GM20431 (cell line): ENCODE measurements around the gene CIB4.

Experiments
- in situ Hi-C: fragments of 300-500 bp; cut with MseI, MboI; formaldehyde crosslinking; loops from one replicate; pipeline ENCODE4 v1.15.0; 2020; ENCODE audit warnings: low sequenced_read_pairs; ENCODE audit not compliant: unreplicated experiment

CIB4 gene

DNA sequence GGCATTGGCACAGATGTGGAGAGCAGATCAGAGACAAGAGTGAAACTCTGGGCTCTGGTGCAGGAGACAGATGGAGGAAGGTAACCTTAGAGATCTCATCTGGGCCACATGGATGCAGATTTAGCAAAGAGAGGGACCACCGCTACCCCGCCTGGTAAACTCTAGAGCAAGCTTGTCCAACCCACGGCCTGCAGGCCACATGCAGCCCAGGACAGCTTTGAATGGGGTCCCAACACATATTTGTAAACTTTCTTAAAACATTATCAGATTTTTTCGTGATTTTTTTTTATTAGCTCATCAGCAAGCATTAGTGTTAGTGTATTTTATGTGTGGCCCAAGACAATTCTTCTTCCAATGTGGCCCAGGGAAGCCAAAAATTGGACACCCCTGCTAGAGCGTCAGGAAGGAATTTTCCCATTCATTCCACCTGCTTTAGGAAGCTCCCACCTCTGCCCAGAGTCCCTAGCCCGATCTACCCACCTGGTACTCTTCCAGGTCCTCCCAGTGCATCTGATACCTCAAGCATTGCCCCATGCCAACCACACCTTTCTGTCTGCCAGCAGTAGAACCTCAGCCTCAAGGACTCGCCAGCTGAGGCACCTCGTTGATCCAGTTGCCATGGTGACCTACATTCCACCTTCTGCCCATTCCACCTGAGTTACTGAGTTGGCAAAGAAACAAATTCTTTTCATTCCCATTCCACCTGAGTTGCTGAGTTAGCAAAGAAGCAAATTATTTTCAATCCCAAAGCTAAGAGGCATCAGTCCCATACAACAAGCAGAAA lies at the start of gene CIB4:
CIB4 (minus strand) TSS at position 586 of the 784 bp plus-strand sequence; CDS start at position 534, 52 bp downstream.
- in situ Hi-C loops = no loop called here

DNA sequence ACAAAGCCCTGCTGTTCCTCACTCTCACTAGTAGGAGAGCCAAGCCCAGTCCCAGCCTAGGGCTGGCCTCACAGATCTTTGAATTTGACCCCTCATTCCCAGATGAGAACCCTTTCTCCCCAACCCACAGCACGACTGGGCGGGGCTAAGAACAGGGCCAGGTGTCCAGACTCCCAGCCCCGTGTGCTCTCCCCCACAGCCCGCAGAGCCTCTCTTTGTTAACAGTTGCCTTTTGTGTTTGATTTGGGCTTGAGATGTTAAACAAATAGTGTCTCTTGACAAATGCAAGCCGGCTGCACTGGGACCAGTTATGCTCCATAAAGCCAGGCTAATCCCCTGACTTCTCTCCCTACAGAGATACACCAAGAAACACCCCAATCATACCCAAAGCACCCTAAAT lies 46.6 kb upstream of the CIB4 start:
- in situ Hi-C loops = no loop called here

DNA sequence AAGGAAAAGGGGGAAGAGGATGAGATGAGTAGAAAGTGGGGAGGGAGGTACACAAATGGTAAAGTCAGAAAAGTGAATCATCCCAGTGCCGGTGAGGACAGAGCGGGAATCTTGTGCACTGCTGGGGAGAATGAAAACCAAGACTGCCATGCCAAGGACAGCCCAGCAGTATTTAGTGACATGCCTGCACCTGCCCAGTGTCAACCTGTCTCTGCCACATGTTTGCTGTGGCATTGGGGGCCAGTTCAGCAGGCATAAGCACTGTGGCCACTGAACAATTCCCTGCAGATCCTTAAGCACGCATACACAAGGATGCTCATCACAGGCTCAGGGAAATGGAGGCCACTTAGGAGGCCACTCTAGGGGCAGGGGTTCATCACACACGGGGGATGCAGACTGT lies 46.2 kb upstream of the CIB4 start:
- in situ Hi-C loops = no loop called here

DNA sequence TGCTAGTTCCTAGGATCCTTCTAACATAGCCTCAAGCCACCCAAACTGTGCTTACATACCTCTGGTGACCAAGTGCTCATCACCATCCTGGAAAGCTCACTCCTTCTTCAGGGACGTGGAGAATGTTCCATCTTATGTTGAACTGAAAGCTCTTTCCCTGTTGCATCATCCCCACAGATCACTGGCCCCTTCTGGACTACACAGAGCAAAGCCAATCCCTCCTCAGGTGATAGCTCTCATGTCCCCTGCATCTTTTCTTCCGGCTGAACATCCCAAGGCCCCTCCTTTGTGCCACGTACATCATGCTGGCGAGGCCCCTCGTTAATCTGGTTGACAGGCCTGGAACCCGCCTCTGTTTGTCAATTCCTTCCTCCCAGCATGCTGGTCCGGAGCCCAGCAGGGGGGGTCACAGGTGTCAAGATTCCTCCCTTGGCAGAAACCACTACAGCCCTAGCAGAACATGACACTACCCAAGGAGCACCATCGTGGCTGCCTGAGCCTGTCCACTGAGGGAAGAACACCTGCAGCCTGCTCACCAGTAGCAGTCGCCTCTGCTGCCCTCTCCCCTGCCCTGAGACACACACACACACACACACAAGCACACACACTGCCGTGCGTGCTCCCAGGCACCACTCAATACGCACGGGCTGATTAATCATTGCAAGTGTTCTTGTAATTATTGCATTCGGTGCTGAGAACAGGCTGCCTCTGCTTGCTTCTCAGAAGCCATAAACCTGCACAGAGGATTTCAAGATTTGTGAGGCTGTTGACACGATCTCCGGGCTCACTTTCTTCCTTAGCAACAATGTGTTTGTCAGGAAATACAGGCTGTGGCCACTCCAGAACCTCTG lies 45.0 kb upstream of the CIB4 start:
- in situ Hi-C loops = no loop called here

DNA sequence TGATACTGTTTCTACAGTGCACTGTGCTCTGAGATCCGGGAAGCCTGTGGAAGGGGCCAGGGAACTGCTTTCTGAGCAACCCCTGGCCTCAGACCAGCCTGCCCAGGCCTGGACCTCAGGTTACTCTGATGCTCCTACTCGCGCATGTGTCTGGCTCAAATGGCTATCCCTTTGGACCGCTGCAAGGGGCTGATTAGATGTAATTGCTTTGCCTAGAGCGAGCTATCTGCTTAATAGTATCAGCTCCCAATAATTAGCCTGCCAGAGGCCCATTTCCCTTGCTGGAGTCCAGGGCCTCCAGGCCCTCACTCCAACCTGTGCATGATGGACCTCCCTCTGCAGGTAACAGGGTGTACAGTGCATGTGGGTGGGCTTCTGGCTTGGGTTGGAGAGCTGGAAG lies 44.2 kb upstream of the CIB4 start:
- in situ Hi-C loops = no loop called here

DNA sequence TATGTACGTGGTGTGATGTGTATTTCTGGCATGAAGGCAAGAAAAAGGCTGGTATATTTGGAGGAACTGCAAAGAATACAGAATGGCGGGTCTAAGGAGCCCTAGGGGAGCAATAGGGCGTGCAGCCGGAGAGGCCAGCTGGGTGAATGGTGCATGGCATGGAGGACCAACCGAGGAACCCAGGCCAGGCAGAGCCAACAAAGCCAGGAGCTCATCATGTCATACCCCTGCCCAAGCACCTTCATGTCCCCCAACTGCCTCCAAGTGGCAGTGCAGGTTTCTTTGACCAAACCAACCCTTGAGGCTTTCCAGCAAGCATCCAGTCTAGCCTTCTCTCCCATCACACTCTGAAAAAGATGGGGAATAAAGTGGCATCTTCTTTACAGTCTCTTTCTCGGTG lies 42.4 kb upstream of the CIB4 start:
- in situ Hi-C loops = no loop called here

DNA sequence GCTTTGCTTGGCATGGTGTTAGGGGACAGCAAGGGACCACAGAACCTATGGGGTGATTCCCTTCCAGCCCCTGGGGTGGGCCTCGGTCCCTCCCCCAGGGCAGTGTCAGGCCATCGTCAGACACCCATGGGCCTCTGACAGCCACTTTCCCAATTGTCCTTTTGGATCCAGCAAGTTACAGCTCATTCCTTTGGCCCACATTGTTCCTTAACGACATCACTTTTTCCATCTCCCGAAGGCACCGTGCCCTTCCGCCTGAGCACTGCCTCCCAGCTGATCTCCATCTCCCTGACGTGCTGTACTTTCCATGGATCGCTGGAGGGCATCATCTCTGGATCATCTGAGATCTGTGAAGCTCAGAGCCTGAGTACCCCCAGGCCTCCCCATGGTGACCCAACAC lies 41.0 kb upstream of the CIB4 start:
- in situ Hi-C loops = no loop called here

DNA sequence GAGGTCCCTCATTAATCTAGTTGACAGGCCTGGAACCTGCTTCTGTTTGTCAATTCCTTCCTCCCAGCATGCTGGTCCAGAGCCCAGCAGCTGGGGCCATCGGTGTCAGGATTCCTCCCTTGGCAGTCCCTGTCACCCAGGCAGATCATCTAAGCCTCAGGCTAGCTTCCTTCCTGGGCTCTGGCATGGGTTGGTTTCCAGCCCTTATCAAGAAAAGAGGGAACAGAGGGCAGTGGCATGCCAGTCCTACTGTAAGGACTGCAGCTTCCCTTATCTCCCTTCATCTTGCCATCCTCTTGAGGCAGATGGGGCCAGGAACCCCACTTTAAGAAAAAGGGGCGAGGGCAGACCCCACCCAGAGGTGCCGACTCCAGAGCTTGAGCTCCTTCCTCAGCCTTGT lies 40.5 kb upstream of the CIB4 start:
- in situ Hi-C loops = no loop called here

DNA sequence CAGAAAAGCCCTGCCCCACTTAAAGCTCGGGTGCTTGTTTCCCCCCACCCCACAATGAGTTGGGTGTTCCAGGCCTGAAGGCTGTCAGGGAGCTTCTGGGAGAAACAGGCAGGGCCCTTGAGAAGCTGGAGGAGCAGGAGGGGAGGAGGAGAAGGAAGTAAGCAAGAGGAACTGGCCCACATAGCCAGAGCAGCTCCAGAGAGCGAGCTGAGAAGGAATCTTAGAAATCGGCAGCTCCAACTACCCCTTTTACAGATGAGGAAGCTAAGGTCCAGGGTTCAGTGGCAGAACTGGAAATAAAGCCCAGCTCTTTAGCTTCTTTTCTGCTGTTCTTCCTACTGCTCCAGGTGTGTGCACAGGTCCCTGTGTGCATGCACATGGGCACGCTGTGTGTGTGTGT lies 38.7 kb upstream of the CIB4 start:
- in situ Hi-C loops = no loop called here

DNA sequence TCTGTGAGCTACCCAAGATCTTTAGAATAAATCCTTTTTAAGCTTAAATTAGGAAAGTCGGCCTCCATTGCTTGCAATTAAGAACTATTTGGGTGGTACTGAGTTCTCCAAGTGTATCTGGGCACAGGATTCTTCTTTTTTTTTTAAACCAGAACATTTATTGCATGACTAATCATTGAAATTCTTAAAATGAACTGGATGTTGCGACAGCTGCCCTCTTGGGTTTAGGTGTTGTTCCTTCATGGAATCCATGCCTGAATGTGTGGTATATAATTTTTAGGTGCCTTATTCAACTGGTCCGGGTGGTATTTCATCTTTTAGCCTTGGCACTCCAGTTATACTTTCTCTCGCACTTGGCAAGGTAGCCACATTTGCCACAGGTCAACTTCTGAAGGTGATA lies 36.9 kb upstream of the CIB4 start:
- in situ Hi-C loops = no loop called here

DNA sequence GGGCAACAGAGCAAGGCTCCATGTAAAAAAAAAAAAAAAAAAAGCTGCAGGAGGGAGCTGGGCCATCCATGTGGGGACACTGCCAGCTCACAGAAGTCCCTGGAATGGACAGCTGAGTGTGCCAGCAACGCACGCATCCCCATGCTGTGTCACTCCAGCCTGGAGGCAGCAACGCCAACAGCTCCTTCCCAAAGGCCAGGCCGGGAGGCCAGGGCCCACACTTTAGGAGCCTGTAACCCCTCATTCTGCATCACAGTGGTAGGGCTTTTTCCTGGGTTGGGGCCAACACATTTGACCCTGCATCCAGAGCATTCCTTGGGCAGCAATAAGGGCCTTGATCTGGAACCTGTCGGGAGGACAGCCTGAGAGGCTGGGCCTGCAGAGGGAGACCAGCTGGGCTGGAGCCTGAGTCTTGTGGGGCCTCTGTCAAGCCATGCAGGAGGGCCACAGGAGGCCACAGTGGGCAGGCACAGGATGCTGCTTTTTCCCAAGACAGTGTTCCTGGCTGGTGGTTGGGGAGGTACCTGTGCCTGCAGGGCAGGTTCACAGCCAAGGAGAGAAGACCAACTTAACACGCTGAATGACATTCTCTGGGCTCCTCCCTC lies 34.6 kb upstream of the CIB4 start:
- in situ Hi-C loops = no loop called here

DNA sequence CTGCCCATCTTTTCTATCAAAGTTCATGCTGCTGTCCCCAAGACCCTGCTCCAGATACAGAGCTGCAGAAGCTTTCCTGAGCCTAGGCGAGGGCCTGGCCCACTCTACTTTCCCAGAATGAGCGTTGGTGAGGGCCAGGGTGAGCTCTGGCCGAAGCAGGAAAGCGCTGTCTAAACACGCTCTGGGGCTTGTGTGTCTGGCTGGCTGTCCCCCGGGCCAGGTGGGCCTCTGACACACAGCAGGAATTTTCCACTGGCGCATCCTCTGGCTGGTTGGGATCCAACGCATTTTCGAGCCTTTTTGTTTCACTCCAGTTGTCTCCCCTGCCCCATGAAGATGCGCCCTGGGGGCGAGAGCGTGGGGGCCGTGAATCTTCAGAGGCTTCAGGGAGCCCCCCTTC lies 33.6 kb upstream of the CIB4 start:
- in situ Hi-C loops = no loop called here

DNA sequence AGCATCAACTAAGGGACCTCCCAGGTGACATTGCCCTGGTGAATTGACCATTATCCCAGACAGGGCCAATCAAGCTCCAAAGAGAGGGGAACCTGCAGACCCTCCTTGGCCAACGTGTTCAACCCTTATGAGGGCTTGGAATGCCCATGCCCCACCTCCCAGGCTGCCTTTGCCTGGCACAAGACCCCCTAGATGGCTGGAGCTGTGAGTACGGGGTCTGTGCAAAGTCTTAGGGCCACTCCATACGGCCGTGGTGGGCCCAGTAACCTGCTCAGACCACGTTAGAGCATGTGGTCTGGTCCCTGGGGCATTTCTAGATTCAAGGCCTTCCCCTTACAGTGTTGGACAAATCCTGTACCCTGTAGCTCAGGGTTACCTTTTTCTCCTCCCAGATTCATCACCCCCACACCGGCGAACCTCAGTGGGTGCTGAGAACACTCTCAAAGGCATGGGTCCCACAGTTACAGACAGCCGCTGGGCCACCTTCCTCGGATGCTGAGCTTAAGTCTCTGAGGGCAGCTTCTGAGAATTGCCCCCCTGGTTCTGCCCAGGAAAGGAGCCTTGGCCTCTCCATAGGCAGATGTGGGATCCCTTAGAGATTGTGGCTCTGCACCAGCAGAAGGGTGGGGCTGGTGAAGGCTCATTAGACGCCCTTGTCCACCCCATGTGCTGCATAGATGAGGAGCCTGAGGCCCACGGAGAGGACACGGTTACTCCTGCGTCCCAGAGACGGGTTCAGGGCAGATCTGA lies 33.0 kb upstream of the CIB4 start:
- in situ Hi-C loops = no loop called here

DNA sequence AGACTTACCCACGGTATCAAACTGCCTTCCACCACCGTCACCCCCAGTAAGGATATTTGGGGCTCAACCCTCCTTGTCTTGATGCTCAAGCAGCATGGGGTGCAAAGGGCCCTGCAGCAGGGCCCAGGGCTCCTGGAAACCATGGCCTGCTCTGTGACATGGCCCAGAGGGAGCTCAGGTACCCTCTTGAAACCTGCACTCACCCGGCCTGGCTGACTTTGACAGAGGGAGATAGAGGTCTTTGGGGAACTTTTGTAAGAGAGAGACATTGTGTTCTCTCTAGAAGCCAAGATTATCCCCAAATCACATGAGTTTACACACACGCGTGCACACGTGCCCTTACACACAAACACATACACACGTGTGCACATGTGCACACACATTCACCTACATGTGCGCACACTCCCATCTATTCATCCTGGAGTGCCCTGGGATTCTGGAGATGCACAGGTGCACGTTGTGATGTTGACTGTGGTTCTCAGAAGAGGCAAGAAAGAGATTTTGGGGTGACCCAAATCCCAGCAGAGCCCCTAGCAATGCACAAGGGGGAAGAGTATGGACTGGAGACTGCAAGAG lies 31.7 kb upstream of the CIB4 start:
- in situ Hi-C loops = no loop called here

DNA sequence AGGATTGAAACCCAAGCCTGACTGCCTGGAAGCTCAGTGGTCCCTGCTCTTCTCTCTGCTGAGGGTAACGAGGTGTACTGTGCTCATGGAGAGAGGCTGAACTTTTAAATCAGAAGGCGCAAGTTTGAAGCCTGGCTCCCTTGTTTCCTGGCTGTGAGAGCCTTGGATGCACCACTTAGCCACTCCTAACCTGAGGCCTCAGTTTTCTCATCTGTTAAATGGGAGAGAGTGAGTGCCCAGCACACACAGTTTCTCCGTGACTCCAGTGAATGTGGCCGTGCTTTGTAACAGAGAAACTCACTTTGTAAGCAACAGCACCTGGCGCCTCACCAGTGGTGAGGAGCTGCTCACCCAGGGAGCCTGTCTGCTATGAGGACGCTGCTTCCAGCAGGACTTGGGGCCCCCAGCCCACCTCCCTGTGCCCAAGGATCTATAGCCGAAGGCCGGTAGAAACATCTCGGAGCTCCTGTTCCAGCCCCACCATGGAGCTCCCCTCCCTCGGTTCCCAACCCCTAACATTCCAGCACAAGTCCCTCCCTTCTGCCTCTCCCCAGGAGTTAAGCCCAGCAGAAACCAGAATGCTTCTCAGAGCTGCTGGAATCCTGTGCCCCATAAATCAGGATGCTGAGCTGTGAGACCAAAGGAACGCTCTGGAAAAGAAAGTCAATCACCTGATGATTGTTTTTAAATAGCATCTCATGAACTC lies 31.1 kb upstream of the CIB4 start:
- in situ Hi-C loops = no loop called here

DNA sequence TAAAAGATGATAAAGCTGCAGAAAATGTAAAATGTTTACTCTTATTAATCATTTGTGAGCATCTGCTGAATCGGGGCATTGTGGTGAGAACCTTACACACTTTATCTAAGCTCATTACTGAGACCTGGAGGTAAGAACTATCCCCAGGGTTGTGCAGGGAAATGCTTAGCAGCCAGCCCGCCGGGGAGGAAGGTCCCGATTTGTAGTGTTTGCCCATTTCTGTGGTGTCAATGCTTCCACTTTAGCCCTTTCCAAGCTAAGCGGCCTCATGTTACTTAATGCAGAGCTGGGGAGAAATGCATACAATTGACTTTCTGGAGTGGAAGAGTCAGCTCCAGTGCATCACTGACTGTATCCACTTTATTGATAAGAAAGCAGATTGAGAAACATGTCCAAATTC lies 30.5 kb upstream of the CIB4 start:
- in situ Hi-C loops = no loop called here

DNA sequence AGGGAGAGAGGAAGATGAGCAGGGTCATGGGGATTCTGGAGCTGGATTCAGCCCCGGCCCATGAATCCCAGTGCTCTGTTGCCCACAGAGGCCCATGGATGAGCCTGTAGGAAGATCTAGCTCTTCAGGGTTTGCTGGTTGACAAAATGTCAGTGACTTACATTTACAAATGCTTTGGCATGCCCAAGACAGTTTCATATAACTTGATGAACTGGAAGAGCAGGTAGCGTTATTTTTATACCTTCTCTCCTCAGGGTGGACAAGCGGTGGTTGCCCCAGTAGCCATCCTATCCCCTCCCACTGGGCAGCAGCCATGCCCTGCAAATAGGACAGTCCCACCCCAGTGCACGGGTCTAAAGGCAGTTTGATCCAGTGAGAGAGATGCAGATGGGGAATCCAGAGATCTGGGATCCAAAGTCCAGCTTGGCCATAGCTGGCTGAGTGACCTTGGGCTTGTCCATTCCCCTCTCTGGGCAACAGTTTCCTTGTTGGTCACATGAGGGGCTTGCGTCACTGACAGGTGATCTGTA lies 29.8 kb upstream of the CIB4 start:
- in situ Hi-C loops = no loop called here

DNA sequence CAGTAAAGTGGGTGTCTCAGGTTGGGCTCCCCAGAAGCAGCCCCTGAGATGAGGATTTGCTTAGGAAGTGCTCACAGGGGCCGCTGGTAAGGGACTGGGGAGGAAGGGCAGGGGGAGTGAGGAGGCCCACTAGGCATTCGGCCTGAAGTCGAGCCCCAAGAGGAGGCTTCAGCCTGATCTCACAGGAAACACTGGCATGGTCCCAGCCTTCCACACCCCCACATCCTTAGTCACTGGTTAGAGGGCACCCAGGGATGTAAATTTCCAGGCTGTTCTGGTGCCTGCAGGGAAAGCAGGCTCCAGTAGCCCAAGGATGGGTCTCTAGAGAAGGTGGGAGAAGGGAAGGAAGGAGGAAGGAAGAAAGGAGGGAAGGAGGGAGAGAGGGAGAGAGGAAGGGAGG lies 29.0 kb upstream of the CIB4 start:
- in situ Hi-C loops = no loop called here
